Coronary artery (tissue), 2 donors: ENCODE data around the gene GIMAP6.
"Not testable (repeated sequence)": the region's sequence is repeated elsewhere in the genome, so short reads cannot be mapped to it uniquely, and the experiment has no call there.

Source experiments
- DNase-seq: peaks from one replicate; pipeline ENCODE4 v3.0.0-alpha.2; 2017; ENCODE audit warnings: low spot score
- H3K27ac ChIP-seq, 2 donors: fragments of 200-600 bp; sonication (generic); one replicate each; pipeline ENCODE4 v1.5.1; 2016 to 2019
- H3K4me3 ChIP-seq: fragments of 200-600 bp; sonication (generic); 2 replicates; pipeline ENCODE4 v1.5.1; 2016; ENCODE audit warnings: mild to moderate bottlenecking, moderate library complexity
- TF ChIP-seq, protein P1 (sequence below): fragments of 200-600 bp; sonication (generic); IDR thresholded peaks from one replicate; pipeline ENCODE4 v1.5.1; 2019; ENCODE audit warnings: antibody characterized with exemption

GIMAP6 gene

DNA sequence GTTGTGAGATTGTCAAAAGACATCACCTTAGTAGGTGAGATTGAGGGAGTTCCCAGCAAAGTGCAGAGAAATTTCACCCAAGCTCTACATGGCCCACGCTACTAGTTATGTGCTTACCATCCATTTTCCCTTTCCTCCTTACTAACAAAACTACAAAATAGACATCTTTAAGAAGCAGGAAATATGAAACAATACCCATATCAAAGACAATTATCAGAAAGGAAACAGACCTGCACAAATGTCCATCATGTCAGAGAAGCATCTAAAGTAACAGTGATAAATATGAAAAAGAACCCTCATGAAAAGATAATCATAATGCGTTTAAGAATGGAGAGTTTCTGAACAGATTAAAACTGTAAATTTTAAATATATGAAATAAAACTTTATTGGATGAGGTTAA lies 36.8 kb downstream of the GIMAP6 start:
- no peak overlapping the region for H3K4me3 ChIP-seq
- H3K27ac ChIP-seq, result no peak overlapping the region
- DNase-seq, result no peak
- TF ChIP-seq, protein P1, sequence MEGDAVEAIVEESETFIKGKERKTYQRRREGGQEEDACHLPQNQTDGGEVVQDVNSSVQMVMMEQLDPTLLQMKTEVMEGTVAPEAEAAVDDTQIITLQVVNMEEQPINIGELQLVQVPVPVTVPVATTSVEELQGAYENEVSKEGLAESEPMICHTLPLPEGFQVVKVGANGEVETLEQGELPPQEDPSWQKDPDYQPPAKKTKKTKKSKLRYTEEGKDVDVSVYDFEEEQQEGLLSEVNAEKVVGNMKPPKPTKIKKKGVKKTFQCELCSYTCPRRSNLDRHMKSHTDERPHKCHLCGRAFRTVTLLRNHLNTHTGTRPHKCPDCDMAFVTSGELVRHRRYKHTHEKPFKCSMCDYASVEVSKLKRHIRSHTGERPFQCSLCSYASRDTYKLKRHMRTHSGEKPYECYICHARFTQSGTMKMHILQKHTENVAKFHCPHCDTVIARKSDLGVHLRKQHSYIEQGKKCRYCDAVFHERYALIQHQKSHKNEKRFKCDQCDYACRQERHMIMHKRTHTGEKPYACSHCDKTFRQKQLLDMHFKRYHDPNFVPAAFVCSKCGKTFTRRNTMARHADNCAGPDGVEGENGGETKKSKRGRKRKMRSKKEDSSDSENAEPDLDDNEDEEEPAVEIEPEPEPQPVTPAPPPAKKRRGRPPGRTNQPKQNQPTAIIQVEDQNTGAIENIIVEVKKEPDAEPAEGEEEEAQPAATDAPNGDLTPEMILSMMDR, result no peak

DNA sequence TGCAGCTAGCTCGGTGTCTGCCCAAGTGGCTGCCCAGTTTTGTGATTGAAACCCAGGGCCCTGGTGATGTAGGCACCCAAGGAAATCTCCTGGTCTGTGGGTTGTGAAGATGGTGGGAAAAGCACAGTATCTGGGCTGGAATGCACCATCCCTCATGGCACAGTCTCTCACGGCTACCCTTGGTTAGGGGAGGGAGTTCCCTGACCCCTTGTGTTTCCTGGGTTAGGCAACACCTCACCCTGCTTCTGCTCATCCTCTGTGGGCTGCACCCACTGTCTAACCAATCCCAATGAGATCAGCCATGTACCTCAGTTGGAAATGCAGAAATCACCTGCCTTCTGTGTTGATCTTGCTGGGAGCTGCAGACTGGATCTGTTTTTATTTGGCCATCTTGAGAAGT lies 37.4 kb downstream of the GIMAP6 start:
- no peak overlapping the region for H3K4me3 ChIP-seq
- TF ChIP-seq, protein P1, result no peak
- H3K27ac ChIP-seq, result no peak overlapping the region
- no peak for DNase-seq

DNA sequence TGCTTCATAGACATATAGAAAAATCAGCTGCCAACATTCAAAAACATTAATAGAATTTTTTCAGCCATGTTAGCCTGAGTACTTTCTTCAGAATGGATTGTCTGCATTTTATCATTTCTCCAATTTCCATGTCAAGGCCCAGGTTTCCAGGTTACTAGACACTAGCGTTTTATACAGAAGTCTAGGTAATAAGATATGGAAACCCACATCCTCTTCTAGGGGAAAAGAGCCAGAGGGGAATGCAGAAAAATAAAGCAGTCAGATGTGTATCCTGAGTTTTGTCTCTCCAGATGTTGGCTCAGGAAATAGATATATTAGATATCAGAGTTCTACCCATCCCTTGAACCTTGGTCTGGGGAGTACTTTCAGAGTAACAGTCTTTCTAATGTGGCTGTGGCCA lies 44.6 kb downstream of the GIMAP6 start:
- no peak for DNase-seq
- TF ChIP-seq, protein P1, result no peak
- peak overlapping the region in 1 of 2 donors; percentile 73 for H3K27ac ChIP-seq
- H3K4me3 ChIP-seq, result no peak overlapping the region

DNA sequence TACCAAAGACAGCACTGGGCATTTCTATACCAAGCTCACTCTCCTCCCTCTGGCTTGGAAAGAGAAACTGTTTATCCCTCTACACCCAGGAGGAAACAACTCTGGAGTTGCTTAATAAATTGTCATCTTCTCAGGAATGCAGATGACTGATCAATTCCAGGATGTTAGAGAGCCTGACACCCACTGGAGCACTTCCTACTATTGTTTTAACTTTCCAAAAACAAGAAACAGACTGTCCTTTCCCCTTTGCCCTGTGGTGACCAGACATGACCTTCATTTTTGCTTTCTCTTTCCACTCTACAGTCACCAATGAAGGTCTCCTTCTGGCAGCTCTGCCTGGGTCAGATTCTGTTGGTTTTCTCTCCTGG lies 45.4 kb downstream of the GIMAP6 start:
- H3K27ac ChIP-seq, result peak overlapping the region in 1 of 2 donors; percentile 73
- no peak overlapping the region for H3K4me3 ChIP-seq
- TF ChIP-seq, protein P1, result no peak
- DNase-seq, result no peak

DNA sequence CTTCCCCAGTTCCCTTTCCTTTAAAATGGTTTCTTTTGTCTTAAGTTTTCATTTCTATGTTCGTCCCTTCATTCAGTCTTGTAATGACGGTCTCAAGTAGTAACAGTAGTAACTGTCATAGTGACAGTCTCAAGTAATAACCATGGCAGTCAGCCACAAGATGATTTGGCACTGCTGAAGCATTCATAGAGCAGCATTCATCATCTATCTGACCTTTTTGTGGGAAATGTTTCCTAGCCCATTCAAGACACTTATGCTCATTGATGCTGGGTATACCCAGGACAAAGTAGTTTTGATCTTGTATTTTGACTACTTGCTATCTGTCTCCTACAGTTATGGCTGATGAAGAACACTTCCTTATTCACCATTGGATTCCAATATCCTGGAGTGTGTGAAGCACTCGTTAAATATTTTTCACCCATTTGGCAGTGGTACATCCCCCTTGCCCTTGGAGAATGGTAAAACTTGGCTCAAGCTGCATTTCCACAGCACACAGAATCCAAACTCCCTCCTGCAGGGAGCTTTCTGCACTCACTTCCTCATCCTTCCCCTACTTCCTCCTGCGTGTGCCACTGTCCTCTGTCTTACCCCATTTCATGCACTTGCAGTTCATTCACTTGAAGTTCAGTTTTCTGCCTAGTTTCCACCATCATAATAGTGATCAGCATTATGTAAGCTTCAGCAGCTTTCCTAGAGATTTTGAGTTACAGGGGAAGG lies 46.0 kb downstream of the GIMAP6 start:
- TF ChIP-seq, protein P1, result no peak
- H3K27ac ChIP-seq, result peak overlapping the region in 1 of 2 donors; percentile 73
- DNase-seq, result no peak
- H3K4me3 ChIP-seq, result no peak overlapping the region

DNA sequence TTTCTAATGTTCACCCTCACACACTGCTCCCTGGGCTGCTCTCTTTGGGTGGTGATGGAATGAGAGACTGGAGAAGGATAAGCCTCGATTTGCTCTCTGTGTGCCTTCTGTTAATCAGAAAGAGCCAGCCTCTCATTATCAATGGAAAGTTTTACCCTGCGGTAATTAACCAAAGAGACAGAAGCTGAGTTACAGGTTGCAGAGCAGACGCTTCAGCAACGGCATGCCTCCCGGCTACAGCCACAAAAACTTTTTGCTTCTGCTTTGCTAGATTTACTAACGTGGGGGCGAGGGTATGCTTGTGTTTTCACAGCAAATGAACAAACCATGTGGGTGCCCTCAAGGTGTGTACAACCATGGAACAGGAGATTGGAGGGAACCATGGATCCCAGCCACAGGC lies 47.0 kb downstream of the GIMAP6 start:
- TF ChIP-seq, protein P1, result no peak
- DNase-seq, result no peak
- Histone ChIP-seq H3K4me3 (no peak overlapping the region), H3K27ac (peak overlapping the region in 1 of 2 donors; percentile 22)

DNA sequence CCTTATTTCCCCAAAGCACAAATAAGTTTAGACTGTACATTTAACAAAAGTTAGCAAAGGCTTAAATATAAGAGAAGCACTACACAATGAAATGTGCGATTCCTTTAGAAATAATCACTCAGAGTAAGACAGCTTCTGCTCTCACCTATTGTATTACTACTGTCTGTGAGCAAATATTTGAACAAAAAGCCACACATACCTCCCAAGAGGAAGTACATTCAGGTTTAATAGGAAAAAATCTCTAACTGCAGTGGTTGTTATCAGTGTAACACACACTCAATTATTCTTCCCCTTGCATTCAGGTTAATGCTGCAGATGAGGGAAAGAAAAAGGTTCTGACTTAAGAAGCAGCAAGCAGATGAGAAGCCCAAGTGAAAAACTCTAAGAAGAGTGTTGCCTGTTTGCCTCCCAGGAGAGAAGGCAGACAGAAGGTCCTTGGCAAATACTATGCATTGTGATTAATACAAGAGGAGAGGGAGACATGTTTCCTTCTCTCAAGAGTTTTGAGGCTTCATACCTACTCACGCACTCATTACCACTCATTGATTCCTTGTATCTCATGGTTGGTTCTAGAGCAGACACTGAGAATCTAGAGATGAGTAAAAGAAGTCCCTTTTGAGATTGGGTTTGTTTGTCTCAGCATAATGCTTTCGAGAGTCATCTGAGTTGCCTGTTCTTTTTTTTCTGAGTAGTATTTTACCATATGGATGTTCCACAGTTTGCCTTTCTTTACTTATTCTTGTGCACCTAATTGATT lies 51.4 kb downstream of the GIMAP6 start:
- no peak for DNase-seq
- H3K4me3 ChIP-seq, result no peak overlapping the region
- no peak overlapping the region for H3K27ac ChIP-seq
- TF ChIP-seq, protein P1, result no peak

DNA sequence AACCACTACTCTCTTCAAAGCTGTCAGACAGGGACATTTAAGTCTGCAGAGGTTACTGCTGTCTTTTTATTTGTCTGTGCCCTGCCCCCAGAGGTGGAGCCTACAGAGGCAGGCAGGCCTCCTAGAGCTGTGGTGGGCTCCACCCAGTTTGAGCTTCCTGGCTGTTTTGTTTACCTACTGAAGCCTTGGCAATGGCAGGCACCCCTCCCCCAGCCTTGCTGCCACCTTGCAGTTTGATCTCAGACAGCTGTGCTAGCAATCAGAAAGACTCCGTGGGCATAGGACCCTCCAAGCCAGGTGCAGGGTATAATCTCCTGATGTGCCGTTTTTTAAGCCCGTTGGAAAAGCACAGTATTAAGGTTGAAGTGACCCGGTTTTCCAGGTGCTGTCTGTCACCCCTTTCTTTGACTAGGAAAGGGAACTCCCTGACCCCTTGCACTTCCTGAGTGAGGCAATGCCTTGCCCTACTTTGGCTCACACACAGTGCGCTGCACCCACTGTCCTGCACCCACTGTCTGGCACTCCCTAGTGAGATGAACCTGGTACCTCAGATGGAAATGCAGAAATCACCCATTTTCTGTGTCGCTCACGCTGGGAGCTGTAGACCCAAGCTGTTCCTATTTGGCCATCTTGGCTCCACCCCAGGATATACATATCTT lies 52.1 kb downstream of the GIMAP6 start:
- not testable (repeated sequence) for H3K27ac ChIP-seq, H3K4me3 ChIP-seq, DNase-seq
